G401 (cell line): ENCODE results near the gene FAM3B. TPM values are rescaled to one million over a fixed set of nuclear protein-coding genes. Genes with fewer than 3 reads are reported as not detected.
A peak's percentile ranks its signal among the peaks of the same experiment; 100 is the strongest.

ENCODE experiments used
- DNase-seq: peaks from one replicate; pipeline ENCODE4 v3.0.0-alpha.2; 2015; ENCODE audit warnings: low spot score
- in situ Hi-C: cut with HindIII; loops from 2 replicates; pipeline ENCODE4 v1.10.0; 2016; ENCODE audit warnings: low sequenced_read_pairs, mixed read lengths
- total RNA-seq: library from RNA; depleted of rRNA; stranded (reverse); fragments of >200 nt; shearing (Covaris generic); gene quantifications from 2 replicates; pipeline ENCODE4 v1.2.3, GENCODE V29; 2014

FAM3B gene
- total RNA-seq, 1 experiment from 2014 or later = not detected

- no peak for DNase-seq
- in situ Hi-C loops = no loop called here
Measured at GRCh38 chr21:41378849-41379248, 62.2 kb downstream of the FAM3B start.

- DNase-seq = no peak
- in situ Hi-C loops = no loop called here
Measured at GRCh38 chr21:41379901-41380300, 63.3 kb downstream of the FAM3B start.

GRCh38 chr21:41381731-41382130, 65.1 kb downstream of the FAM3B start:
- in situ Hi-C loops = no loop called here
- DNase-seq = no peak

- in situ Hi-C loops = no loop called here
- no peak for DNase-seq
Measured at GRCh38 chr21:41387042-41387819, 70.6 kb downstream of the FAM3B start.

- in situ Hi-C loops = no loop called here
- DNase-seq = no peak
Measured at GRCh38 chr21:41387824-41388223, 71.2 kb downstream of the FAM3B start.

GRCh38 chr21:41388259-41388658, 71.7 kb downstream of the FAM3B start:
- in situ Hi-C loops = no loop called here
- no peak for DNase-seq

- DNase-seq = no peak
- in situ Hi-C loops = no loop called here
Measured at GRCh38 chr21:41390043-41390639, 73.5 kb downstream of the FAM3B start.

GRCh38 chr21:41393876-41394465, 77.4 kb downstream of the FAM3B start:
- DNase-seq = no peak
- in situ Hi-C loops = no loop called here

- in situ Hi-C loops = no loop called here
- DNase-seq = no peak
Measured at GRCh38 chr21:41396558-41397075, 80.0 kb downstream of the FAM3B start.

GRCh38 chr21:41397471-41397891, 80.9 kb downstream of the FAM3B start:
- in situ Hi-C loops = no loop called here
- no peak for DNase-seq

- no peak for DNase-seq
- in situ Hi-C loops = no loop called here
Measured at GRCh38 chr21:41398251-41398650, 81.7 kb downstream of the FAM3B start.

GRCh38 chr21:41398831-41399230, 82.2 kb downstream of the FAM3B start:
- DNase-seq = no peak

GRCh38 chr21:41399246-41399800, 82.7 kb downstream of the FAM3B start:
- in situ Hi-C loops = no loop called here
- DNase-seq = no peak

More at GRCh38 chr21:41398831-41399230, 82.2 kb downstream of the FAM3B start:
- in situ Hi-C loops = no loop called here

- no peak for DNase-seq
Measured at GRCh38 chr21:41402231-41402630, 85.6 kb downstream of the FAM3B start.

GRCh38 chr21:41402796-41403195, 86.2 kb downstream of the FAM3B start:
- DNase-seq = no peak
- in situ Hi-C loops = no loop called here

More at GRCh38 chr21:41402231-41402630, 85.6 kb downstream of the FAM3B start:
- in situ Hi-C loops = no loop called here

GRCh38 chr21:41403331-41403730, 86.7 kb downstream of the FAM3B start:
- peak; percentile 68 for DNase-seq
- in situ Hi-C loops = no loop called here

- in situ Hi-C loops = no loop called here
- DNase-seq = no peak
Measured at GRCh38 chr21:41403966-41404365, 87.4 kb downstream of the FAM3B start.

- no peak for DNase-seq
- in situ Hi-C loops = no loop called here
Measured at GRCh38 chr21:41405321-41405720, 88.7 kb downstream of the FAM3B start.

GRCh38 chr21:41406340-41406739, 89.7 kb downstream of the FAM3B start:
- DNase-seq = no peak
- in situ Hi-C loops = no loop called here
